Ramos (cell line): Measurements from ENCODE around the gene FBXO47.
"Not testable (repeated sequence)": the region's sequence is repeated elsewhere in the genome, so short reads cannot be mapped to it uniquely, and the experiment has no call there.

Experiments used
- in situ Hi-C: fragments of 300-500 bp; cut with MboI; formaldehyde crosslinking; loops from one replicate; pipeline ENCODE4 v1.14.3; 2022; ENCODE audit warnings: low sequenced_read_pairs; ENCODE audit not compliant: unreplicated experiment

Gene FBXO47

GRCh38 chr17:38981636-38982035, 14.4 kb upstream of the FBXO47 start:
- in situ Hi-C loops: loop anchor here (25.0 kb wide), 1 partner anchor 181 kb away; the partner anchor contains the start of genes ARL5C and PLXDC1

DNA sequence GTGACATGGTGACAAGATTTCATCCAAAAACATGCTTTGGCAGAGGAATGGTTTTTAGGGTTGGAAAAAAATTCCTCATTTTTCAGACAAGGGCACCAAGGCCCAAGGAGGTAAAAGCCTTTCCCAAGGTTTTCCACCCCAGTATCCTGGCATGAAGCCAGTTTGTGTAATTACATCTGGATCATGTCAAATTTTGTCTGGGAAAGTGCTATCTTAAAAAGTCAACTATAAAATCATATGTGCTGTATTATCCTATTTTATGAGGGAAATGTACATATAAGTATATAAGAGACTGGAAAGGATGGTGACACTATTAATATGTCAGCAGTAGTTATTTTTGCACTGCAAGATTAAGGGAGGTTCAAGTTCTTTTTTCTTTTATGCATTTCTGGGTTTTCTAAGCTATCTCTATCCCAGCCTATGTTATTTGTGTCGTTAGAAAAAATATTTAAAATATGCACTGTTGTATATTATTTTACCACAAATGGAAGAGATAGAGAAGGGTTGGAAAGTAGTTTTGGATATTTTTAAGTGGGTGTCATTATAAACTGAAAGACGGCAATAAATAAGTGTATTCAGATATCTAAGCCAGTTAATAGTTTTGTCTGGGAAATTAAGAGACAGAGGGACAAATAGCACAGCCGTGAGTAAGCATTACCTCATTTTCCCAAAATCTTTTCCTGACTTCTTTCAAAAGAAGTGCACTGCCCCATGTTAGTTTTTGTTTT, 13.5 kb upstream of the FBXO47 start:
- in situ Hi-C loops: loop anchor here (25.0 kb wide), 1 partner anchor 182 kb away; the partner anchor contains the start of genes ARL5C and PLXDC1

DNA sequence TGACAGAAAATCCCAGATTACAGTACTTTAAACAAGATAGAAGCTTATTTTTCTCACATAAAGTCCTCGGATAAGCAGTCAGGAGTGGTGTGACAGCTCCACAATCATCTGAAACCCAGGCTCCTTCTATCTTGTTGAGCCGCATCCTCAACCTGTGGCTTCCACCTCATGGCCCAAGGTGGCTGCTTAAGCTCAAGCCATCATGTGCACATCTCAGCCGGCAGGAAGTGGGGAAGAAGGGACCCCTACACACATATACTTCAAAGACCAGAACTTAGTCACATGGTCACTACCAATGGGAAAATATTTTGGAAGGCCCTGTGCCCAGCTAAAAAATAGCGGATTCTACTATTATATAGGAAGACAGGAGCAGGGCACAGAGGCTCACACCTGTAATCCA, 11.0 kb upstream of the FBXO47 start:
- in situ Hi-C loops: loop anchor here (25.0 kb wide), 1 partner anchor 184 kb away; the partner anchor contains the start of genes ARL5C and PLXDC1

- in situ Hi-C loops: loop anchor here (25.0 kb wide), 1 partner anchor 186 kb away; the partner anchor contains the start of genes ARL5C and PLXDC1
Observed at GRCh38 chr17:38976187-38976551, 9.0 kb upstream of the FBXO47 start.

- in situ Hi-C loops: no loop called here
Observed at GRCh38 chr17:38970804-38971203, 3.6 kb upstream of the FBXO47 start.

- in situ Hi-C loops: no loop called here
Observed at GRCh38 chr17:38970128-38970527, 2.9 kb upstream of the FBXO47 start.

- in situ Hi-C loops: no loop called here
Observed at GRCh38 chr17:38969281-38969680, 2.1 kb upstream of the FBXO47 start.

DNA sequence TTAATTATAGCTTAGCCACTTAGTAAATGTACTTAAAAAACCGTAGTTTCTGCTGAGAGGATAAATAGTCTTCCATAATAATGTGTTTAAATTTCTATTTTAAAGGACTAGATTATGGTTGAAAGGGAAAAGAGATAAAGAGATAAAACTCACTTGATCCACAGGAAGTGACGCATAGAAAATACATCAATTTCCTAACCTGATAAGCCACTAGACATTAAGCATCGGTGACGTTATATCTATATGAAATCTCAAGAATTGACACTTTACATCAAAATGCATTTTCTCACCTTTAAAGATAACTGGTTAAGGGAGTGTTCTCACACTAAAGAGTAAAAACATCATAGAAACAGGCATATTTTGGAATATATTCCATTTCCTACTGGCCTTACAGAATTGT, 5.8 kb downstream of the FBXO47 start:
- in situ Hi-C loops: no loop called here

GRCh38 chr17:38960402-38960801, 6.8 kb downstream of the FBXO47 start:
- in situ Hi-C loops: no loop called here

DNA sequence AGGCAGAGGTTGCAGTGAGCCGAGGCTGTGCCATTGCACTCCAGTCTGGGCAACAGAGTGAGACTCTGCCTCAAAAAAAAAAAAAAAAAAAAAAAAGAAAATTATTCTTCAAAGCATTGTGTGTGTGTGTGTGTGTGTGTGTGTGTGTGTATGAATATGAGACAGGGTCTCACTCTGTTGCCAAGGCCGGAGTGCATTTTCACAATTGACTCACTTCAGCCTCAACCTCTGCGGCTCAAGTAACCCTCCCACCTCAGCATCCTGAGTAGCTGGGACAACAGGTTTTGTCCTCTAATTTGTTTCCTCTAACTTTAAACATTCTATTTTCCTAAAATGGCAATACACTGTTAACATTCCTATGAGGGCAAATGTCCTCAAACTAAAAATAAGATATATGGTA, 7.7 kb downstream of the FBXO47 start:
- in situ Hi-C loops: no loop called here

- in situ Hi-C loops: no loop called here
Observed at GRCh38 chr17:38958756-38959155, 8.4 kb downstream of the FBXO47 start.

DNA sequence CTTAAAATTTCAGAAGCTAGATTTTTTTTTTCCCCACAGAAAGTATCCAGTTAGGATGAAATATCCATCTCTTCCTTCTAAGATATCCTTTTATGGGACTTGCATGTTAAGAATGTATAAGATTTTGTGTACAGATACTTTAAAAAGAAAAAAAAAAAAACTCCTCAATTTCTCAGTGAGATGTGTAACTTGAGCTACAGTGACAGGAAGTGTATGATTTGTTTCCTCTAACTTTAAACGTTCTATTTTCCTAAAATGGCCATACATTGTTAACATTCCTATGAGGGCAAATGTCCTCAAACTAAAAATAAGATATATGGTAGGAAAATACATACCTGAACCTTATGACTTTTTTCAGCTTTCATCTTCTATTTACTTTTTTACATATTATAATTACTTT, 8.9 kb downstream of the FBXO47 start:
- in situ Hi-C loops: no loop called here

DNA sequence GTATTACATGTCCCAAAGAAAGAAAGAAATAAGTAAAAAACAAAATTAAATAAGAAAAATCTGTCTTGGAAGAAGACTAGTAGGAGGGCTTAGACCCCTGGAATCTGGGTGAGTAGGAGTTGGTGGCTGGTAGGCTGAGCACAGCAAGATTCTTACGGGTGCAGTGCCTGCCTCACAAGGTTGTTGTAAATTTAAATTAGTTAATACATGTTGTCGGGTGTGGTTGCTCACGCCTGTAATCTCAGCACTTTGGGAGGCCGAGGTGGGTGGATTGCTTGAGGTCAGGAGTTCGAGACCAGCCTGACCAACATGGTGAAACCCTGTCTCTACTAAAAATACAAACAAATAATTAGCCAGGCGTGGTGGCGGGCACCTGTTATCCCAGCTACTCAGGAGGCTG, 13.4 kb downstream of the FBXO47 start:
- in situ Hi-C loops: not testable (repeated sequence)

DNA sequence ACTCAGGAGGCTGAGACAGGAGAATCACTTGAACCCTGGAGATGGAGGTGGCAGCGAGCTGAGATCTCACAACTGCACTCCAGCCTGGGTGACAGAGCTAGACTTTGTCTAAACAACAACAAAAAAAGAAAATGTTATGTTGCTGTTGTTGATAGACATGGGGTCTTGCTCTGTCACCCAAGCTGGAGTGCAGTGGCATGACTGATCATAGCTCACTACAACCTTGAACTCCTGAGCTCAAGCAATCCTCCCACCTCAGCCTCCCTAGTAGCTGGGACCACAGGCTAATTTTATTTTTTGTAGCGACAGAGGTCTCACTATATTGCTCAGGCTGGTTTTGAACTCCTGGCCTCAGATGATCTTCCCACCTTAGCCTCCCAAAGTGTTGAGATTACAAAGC, 20.0 kb downstream of the FBXO47 start:
- in situ Hi-C loops: no loop called here

- in situ Hi-C loops: no loop called here
Observed at GRCh38 chr17:38943607-38944006, 23.6 kb downstream of the FBXO47 start.

GRCh38 chr17:38942696-38943334, 24.4 kb downstream of the FBXO47 start:
- in situ Hi-C loops: no loop called here

- in situ Hi-C loops: no loop called here
Observed at GRCh38 chr17:38940404-38940803, 26.8 kb downstream of the FBXO47 start.

DNA sequence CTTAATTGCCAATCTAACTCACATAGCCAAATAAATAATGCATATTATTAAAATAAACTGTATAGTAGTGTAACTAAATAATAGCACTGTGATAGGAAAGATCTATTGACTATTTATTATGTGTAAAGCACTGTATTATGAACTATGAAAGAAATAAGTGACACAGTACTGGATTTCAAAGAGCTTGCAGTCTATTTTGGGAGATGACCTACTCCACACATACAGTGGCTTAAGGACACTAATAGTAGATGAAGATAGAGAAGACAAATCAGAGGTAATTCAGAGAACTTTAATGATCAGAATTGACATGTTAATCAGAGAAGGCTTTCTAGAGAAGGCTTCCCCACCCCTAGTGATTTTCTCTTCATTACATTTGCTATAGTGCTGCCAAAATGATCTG, 27.2 kb downstream of the FBXO47 start:
- in situ Hi-C loops: no loop called here

DNA sequence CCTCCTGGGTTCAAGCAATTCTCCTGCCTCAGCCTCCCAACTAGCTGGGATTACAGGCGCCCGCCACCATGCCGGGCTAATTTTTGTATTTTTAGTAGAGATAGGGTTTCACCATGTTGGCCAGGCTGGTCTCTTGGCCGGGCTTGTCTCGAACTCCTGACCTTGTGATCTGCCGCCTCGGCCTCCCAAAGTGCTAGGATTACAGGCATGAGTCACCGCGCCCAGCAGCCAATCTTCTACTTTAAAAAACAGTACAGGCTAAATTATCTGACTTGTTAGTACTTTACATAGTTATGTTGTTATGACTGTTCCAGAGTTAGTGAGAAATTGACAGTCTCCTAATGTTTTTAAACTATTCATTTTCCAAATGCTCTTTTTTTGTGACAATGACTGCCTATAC, 33.2 kb downstream of the FBXO47 start:
- in situ Hi-C loops: not testable (repeated sequence)

DNA sequence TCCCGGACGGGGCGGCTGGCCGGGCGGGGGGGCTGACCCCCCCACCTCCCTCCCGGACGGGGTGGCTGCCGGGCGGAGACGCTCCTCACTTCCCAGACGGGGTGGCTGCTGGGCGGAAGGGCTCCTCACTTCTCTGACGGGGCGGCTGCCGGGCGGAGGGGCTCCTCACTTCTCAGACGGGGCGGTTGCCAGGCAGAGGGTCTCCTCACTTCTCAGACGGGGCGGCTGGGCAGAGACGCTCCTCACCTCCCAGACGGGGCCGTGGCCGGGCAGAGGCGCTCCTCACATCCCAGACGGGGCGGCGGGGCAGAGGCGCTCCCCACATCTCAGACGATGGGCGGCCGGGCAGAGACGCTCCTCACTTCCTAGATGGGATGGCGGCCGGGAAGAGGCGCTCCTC, 36.4 kb downstream of the FBXO47 start:
- in situ Hi-C loops: not testable (repeated sequence)

- in situ Hi-C loops: no loop called here
Observed at GRCh38 chr17:38926293-38927070, 40.7 kb downstream of the FBXO47 start.
